ENCODE measurements around the gene MROH2A. TPM values are rescaled to one million over a fixed set of nuclear protein-coding genes. Genes with fewer than 3 reads are reported as not detected.

MROH2A gene
- total RNA-seq, 2 experiments from 2014 or later: not detected

DNA sequence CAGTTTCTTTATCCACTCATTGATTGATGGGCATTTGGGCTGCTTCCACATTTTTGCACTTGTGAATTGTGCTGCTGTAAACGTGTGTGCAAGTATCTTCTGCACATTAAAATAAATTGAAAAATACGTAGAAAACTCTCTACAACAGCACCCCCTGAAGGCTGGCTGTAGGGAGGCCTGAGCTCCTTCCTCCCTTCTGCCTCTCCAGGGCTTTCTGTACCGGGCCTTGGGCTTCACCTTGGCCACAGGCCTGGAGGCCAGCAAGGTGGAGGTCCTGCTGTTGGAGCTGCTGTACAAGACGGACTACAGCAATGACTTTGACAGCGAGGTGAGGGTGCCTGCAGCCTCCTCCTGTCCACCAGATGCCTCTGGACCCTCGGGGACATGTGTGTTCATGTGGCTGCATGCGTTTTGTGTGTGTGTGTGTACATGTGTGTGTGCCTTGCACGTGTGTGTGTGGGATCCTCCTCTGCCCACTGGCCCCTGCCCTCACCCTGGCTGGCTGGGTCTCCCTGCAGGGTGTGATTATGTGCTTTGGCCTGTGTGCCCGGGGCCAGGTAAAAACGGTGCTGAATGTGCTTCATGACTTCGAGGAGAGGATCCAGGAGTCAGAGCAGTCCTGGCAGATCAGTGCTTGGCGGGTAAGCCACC, 29.2 kb downstream of the MROH2A start:
- Histone ChIP-seq H3K9me3 (ENCODE audit: control insufficient read depth in 1 of 2, insufficient read depth in 1 of 2, low read length in 2 of 2) (peaks cover 0 to 5% of the 10 kb centered on the region in 2 experiments), H3K27me3 (ENCODE audit: control insufficient read depth in 1 of 2, insufficient read depth in 2 of 2, low read length in 2 of 2) (peaks cover 8 to 12% of the 10 kb centered on the region in 2 experiments), H3K4me3 (ENCODE audit: low read length) (no peak overlapping the region), H3K36me3 (ENCODE audit: insufficient read depth, low read length) (no peaks in the 10 kb centered on the region), H3K4me1 (ENCODE audit: insufficient read depth, low read length) (no peaks in the 10 kb centered on the region), H3K27ac (ENCODE audit: low read depth in 1 of 2, low read length in 2 of 2) (no peak overlapping the region)
- H3K4me3 Mint-ChIP-seq: no peak overlapping the region
- ChIA-PET POLR2A (no interaction called here), CTCF (no interaction called here)
- ATAC-seq (ENCODE audit: poor library complexity) (no peak), DNase-seq (peak in 1 of 14 experiments; percentile 2)
- peaks cover 24% of the 10 kb centered on the region for H3K27me3 Mint-ChIP-seq
- no peak overlapping the region for H3K27ac Mint-ChIP-seq
- TF ChIP-seq, protein P1, sequence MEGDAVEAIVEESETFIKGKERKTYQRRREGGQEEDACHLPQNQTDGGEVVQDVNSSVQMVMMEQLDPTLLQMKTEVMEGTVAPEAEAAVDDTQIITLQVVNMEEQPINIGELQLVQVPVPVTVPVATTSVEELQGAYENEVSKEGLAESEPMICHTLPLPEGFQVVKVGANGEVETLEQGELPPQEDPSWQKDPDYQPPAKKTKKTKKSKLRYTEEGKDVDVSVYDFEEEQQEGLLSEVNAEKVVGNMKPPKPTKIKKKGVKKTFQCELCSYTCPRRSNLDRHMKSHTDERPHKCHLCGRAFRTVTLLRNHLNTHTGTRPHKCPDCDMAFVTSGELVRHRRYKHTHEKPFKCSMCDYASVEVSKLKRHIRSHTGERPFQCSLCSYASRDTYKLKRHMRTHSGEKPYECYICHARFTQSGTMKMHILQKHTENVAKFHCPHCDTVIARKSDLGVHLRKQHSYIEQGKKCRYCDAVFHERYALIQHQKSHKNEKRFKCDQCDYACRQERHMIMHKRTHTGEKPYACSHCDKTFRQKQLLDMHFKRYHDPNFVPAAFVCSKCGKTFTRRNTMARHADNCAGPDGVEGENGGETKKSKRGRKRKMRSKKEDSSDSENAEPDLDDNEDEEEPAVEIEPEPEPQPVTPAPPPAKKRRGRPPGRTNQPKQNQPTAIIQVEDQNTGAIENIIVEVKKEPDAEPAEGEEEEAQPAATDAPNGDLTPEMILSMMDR (IDR thresholded peaks at IDR 0.05): no peak
- no peaks in the 10 kb centered on the region for H3K9me3 Mint-ChIP-seq
- intact Hi-C loops (cut with DNase I, micrococcal nuclease): no loop called here
- no peaks in the 10 kb centered on the region for H3K36me3 Mint-ChIP-seq (ENCODE audit: low read depth)
- H3K4me1 Mint-ChIP-seq (ENCODE audit: low read depth): no peaks in the 10 kb centered on the region

DNA sequence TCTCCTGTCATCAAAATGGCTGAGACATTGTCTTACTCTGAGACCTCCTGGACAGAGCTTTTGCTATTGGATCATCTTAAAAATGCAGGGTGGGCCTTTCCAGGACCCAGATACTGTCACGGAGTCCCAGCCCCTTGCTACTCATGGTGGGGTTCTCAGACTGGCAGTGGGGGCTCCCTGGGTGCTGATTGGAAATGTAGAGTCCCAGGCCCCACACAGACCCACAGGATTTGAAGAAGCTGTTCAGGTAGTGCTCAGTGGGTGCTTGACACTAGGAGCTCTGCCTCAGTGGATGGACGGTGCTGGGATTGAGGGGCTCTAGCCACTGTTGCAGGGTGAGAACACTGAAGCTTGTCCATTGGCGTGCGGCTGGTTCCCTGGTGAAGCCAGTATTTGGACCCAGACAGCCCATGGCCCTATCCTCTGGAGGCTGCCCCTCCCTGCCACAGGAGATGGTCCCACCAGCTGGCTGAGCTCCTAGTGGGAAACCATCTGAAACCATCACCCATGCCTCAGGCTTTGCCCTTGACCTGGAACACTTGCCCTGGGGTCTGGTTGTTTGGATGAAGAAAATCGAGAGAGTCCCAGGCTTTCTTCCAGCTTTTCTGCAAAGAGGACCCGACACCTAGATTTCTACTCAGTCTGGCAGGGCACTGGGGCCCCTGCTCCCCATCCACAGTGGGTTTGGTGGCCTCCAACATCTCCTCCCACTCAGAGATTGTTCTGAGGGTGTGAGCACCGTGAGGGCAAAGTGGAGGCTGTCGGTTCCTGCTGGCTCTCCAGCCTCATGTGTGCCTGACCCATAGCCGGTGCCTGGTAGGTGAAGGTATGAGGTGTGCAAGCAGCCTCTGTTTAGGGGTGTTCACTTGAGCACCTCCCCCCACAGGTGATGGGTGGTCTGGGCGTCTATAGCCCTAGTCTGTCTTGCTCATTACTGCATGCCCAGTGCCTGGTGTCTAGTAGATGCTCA, 30.1 kb downstream of the MROH2A start:
- H3K4me1 ChIP-seq (ENCODE audit: insufficient read depth, low read length): no peaks in the 10 kb centered on the region
- DNase-seq (peak in 2 of 14 experiments; percentile 2 to 12), ATAC-seq (ENCODE audit: poor library complexity) (no peak)
- CTCF ChIA-PET: no interaction called here
- no peaks in the 10 kb centered on the region for H3K9me3 Mint-ChIP-seq
- POLR2A ChIA-PET: no interaction called here
- intact Hi-C loops (cut with DNase I, micrococcal nuclease): no loop called here
- peaks cover 0 to 5% of the 10 kb centered on the region in 2 experiments for H3K9me3 ChIP-seq (ENCODE audit: control insufficient read depth in 1 of 2, insufficient read depth in 1 of 2, low read length in 2 of 2)
- H3K4me1 Mint-ChIP-seq (ENCODE audit: low read depth): no peaks in the 10 kb centered on the region
- no peak overlapping the region for H3K27ac ChIP-seq (ENCODE audit: low read depth in 1 of 2, low read length in 2 of 2)
- H3K27me3 ChIP-seq (ENCODE audit: control insufficient read depth in 1 of 2, insufficient read depth in 2 of 2, low read length in 2 of 2): peaks cover 8 to 12% of the 10 kb centered on the region in 2 experiments
- H3K27me3 Mint-ChIP-seq: peaks cover 20% of the 10 kb centered on the region
- no peaks in the 10 kb centered on the region for H3K36me3 ChIP-seq (ENCODE audit: insufficient read depth, low read length)
- TF ChIP-seq, protein P1 (IDR thresholded peaks at IDR 0.05): no peak
- H3K27ac Mint-ChIP-seq: no peak overlapping the region
- no peak overlapping the region for H3K4me3 ChIP-seq (ENCODE audit: low read length)
- H3K36me3 Mint-ChIP-seq (ENCODE audit: low read depth): no peaks in the 10 kb centered on the region
- no peak overlapping the region for H3K4me3 Mint-ChIP-seq

DNA sequence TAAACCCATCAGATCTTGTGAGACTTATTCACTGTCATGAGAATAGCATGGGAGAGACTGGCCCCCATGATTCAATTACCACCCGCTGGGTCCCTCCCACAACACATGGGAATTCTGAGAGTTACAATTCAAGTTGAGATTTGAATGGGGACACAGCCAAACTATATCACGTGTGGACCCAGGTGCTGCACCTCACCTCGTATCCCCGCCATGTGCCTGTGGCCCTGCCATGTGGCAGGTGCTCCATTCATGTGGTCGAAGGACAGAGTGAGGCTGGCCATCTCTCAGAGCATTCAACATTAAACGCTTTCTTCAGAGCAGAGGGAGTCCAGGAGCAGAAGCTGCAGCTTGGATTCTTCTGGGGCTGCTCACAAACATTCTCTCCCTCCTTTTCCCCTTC, 32.3 kb downstream of the MROH2A start:
- ATAC-seq (ENCODE audit: poor library complexity) (no peak), DNase-seq (no peak)
- ChIA-PET CTCF (no interaction called here), POLR2A (no interaction called here)
- no peaks in the 10 kb centered on the region for H3K4me1 Mint-ChIP-seq (ENCODE audit: low read depth)
- Histone ChIP-seq H3K36me3 (ENCODE audit: insufficient read depth, low read length) (no peaks in the 10 kb centered on the region), H3K4me3 (ENCODE audit: low read length) (no peak overlapping the region), H3K27ac (ENCODE audit: low read depth in 1 of 2, low read length in 2 of 2) (no peak overlapping the region), H3K27me3 (ENCODE audit: control insufficient read depth in 1 of 2, insufficient read depth in 2 of 2, low read length in 2 of 2) (peaks cover 6 to 8% of the 10 kb centered on the region in 2 experiments), H3K9me3 (ENCODE audit: control insufficient read depth in 1 of 2, insufficient read depth in 1 of 2, low read length in 2 of 2) (peaks cover 0 to 10% of the 10 kb centered on the region in 2 experiments), H3K4me1 (ENCODE audit: insufficient read depth, low read length) (no peaks in the 10 kb centered on the region)
- H3K9me3 Mint-ChIP-seq: no peaks in the 10 kb centered on the region
- intact Hi-C loops (cut with DNase I, micrococcal nuclease): no loop called here
- no peak overlapping the region for H3K27ac Mint-ChIP-seq
- H3K36me3 Mint-ChIP-seq (ENCODE audit: low read depth): no peaks in the 10 kb centered on the region
- H3K27me3 Mint-ChIP-seq: peaks cover 10% of the 10 kb centered on the region
- no peak overlapping the region for H3K4me3 Mint-ChIP-seq
- TF ChIP-seq, protein P1 (IDR thresholded peaks at IDR 0.05): no peak

Data from CD4-positive, alpha-beta T cell (primary cell).